ENCODE results near the gene RPL32. TPM values are rescaled to one million over a fixed set of nuclear protein-coding genes. Genes with fewer than 3 reads are reported as not detected.

RPL32 gene
- total and polyA plus RNA-seq, 12 donors: 695 to 2,745 (median 1,305) TPM

DNA sequence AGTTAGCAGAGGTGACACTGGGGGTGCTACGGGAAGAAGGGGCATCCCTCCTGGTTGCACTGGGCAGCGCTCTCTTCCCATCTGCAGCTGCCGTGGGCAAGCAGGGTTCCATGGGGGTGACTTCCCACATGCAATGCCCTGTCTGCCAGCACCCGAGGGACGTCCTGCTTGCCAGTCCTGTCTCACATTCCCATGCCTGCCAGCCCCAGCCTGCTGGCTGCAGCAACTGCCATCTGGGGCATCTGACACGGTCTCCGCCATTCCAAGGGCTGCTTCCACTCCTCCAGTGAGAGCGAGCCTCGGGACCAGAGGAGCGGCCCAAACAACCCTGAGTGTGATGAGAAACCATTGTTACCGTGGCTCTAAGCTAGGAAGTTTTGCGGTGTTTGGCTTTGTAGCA, 45.4 kb upstream of the RPL32 start:
- no peak overlapping the region for H3K27ac ChIP-seq
- no peaks in the 10 kb centered on the region for H3K9me3 ChIP-seq (replicated peaks in 1 of 3)
- TF ChIP-seq, protein P1, sequence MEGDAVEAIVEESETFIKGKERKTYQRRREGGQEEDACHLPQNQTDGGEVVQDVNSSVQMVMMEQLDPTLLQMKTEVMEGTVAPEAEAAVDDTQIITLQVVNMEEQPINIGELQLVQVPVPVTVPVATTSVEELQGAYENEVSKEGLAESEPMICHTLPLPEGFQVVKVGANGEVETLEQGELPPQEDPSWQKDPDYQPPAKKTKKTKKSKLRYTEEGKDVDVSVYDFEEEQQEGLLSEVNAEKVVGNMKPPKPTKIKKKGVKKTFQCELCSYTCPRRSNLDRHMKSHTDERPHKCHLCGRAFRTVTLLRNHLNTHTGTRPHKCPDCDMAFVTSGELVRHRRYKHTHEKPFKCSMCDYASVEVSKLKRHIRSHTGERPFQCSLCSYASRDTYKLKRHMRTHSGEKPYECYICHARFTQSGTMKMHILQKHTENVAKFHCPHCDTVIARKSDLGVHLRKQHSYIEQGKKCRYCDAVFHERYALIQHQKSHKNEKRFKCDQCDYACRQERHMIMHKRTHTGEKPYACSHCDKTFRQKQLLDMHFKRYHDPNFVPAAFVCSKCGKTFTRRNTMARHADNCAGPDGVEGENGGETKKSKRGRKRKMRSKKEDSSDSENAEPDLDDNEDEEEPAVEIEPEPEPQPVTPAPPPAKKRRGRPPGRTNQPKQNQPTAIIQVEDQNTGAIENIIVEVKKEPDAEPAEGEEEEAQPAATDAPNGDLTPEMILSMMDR (IDR thresholded peaks at IDR 0.05): no peak
- no peak for TF ChIP-seq POLR2A (IDR thresholded peaks at IDR 0.05)
- no peaks in the 10 kb centered on the region for H3K36me3 ChIP-seq (replicated peaks in 1 of 2)
- no peak for DNase-seq
- H3K27me3 ChIP-seq: no peaks in the 10 kb centered on the region
- WGBS, 4 donors: 84 to 98% (median 89%) methylated on average over 4 to 12 of the region's 12 CpGs
- no peak overlapping the region for H3K4me3 ChIP-seq
- intact Hi-C loops (cut with DNase I): no loop called here
- H3K4me1 ChIP-seq (replicated peaks in 1 of 2): peaks cover 6 to 12% of the 10 kb centered on the region in 2 donors

DNA sequence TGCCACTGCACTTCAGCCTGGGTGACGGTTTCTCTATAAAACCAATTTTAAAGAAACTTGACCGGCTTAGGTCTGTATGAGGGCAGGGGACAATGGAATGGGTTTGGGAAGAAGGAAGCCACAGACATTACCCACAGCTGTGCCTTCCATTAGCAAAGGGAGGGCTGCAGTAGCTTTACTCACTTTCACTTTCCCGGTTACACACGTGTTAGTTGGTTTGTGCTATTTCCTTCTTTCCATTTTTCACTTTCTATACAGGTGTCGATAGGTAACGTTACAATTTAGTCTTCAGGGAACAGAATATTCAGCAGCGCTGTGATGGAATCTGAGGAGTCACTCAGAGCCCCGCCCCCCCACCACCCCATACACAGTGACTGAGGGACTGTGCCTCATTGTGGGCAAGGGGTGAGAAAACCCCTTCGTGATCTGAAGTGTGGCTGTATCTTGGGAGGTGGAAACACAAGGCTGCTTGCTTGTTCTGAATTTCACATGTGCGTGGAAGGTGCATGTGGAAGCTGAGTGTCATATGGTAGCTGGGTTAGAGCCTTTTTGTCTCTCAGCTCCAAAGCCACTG, 44.8 kb upstream of the RPL32 start:
- intact Hi-C loops (cut with DNase I): no loop called here
- H3K9me3 ChIP-seq (replicated peaks in 1 of 3): no peaks in the 10 kb centered on the region
- H3K4me1 ChIP-seq (replicated peaks in 1 of 2): peaks cover 4 to 8% of the 10 kb centered on the region in 2 donors
- WGBS, 4 donors: 76 to 83% (median 79%) methylated on average over 10 of the region's 10 CpGs
- H3K36me3 ChIP-seq (replicated peaks in 1 of 2): no peaks in the 10 kb centered on the region
- H3K4me3 ChIP-seq: no peak overlapping the region
- TF ChIP-seq, protein P1 (IDR thresholded peaks at IDR 0.05): no peak
- no peak for TF ChIP-seq POLR2A (IDR thresholded peaks at IDR 0.05)
- DNase-seq: no peak
- H3K27me3 ChIP-seq: no peaks in the 10 kb centered on the region
- H3K27ac ChIP-seq: no peak overlapping the region

DNA sequence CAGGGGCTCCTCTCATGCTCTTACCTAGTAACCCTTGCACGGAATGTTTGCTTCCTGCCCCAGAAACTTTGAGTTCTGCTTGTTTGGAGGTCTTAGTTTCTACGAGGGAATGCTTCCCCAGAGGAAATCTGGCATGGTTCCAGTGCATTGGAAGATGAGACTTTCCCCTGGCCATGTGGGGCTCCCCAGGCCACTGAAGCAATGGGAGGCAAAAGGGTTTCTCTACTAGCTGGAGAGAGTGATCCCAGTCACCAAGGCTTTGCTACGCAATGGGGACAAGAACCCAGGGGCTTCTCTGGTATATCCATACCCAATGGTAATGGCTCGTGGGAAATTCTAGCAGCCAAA, 44.2 kb upstream of the RPL32 start:
- H3K27ac ChIP-seq: no peak overlapping the region
- TF ChIP-seq, protein P1 (IDR thresholded peaks at IDR 0.05): no peak
- TF ChIP-seq POLR2A (IDR thresholded peaks at IDR 0.05): no peak
- no peaks in the 10 kb centered on the region for H3K36me3 ChIP-seq (replicated peaks in 1 of 2)
- H3K9me3 ChIP-seq (replicated peaks in 1 of 3): no peaks in the 10 kb centered on the region
- 69 to 82% (median 77%) methylated on average over 4 of the region's 4 CpGs for WGBS, 4 donors
- H3K27me3 ChIP-seq: no peaks in the 10 kb centered on the region
- H3K4me3 ChIP-seq: no peak overlapping the region
- H3K4me1 ChIP-seq (replicated peaks in 1 of 2): peaks cover 4 to 8% of the 10 kb centered on the region in 2 donors
- DNase-seq: no peak
- intact Hi-C loops (cut with DNase I): no loop called here

DNA sequence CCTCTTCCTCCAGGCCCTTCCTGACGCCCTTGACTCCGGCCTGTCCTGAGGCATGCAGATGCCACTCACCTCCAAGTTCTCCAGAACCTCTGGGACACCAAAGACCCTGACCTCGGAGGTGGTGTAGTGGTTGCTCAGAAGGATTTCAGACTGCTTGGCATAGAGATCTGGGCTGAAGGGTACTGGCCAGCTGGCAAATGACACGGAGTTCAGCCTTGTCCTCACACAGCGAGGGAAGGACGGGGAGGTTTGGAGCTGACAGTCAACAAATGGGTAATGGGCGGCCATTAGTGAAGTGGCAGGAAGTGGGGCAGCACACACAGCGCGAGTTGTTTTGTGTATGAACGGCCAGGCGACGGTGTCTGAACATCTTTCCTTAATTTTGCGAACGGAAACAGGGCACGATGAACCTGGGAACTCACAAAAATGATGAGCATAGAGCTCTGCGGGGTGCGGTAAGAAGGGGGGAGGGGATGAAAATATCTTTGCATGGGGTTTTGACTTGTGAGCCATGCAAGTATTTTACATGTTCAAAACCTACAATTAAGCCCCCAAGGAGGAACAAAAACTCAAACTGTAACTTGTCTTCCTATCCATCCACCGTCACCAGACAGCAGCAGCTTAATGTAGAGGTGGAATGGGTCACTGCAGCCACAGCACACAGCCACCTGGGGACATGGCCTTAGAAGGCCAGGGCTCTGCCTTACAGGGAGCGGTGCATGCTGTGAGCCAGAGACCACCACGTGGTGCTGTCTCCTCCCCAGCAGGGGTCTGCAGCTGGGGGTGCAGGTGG, 43.6 kb upstream of the RPL32 start:
- WGBS, 4 donors: 69 to 76% (median 73%) methylated on average over 19 to 20 of the region's 20 CpGs
- intact Hi-C loops (cut with DNase I): no loop called here
- Histone ChIP-seq H3K4me3 (no peak overlapping the region), H3K4me1 (replicated peaks in 1 of 2) (peaks cover 4 to 8% of the 10 kb centered on the region in 2 donors), H3K27ac (no peak overlapping the region), H3K9me3 (replicated peaks in 1 of 3) (no peaks in the 10 kb centered on the region), H3K36me3 (replicated peaks in 1 of 2) (no peaks in the 10 kb centered on the region), H3K27me3 (no peaks in the 10 kb centered on the region)
- TF ChIP-seq, protein P1 (IDR thresholded peaks at IDR 0.05): no peak
- TF ChIP-seq POLR2A (IDR thresholded peaks at IDR 0.05): no peak
- peak in 3 of 7 donors; percentile 56 to 71 (median 59) for DNase-seq

Data from adrenal gland (tissue), 12 donors.